NAMALWA (cell line): Measurements from ENCODE around the gene LPP.
A peak's percentile ranks its signal among the peaks of the same experiment; 100 is the strongest.

Source experiments
- DNase-seq: peaks from one replicate; pipeline ENCODE4 v3.0.0-alpha.2; 2015; ENCODE audit warnings: low spot score

LPP gene

DNA sequence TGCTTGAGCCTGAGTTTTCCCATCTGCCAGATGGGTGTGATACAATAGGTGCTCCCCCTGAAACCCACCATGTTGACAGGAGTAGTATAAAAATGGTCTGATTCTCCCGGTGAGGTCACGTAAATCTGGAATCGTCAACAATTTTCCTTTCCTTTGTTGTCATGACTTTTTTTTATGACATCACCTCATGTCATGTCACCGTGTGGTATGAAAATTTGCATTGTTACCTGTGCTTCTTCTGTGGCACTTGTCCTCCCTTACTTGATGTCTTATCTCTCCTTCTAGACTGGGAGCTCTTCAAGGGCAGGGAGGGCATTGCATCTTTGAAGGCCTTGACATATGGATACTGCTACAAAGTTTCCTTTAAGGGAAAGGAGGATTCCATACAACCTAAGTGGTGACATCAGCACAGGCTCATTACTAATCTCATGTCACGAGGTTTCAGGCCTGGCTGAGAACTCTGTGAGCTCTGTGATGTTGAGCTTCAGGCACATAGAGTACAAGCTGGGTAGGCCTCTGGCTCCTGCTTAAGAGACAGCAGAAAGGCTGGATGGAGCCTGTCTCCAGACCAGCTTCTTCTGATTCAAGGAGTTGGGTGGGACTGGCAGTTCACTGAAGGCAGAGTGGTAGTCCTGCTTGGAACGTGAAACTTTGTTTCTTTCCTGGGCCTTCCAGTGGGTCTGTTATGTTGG, 66.3 kb downstream of the LPP start:
- DNase-seq: no peak

- DNase-seq: no peak
These were observed 67.2 kb downstream of the LPP start for GRCh38 chr3:188220988-188221818.

- no peak for DNase-seq
These were observed 70.0 kb downstream of the LPP start for GRCh38 chr3:188223936-188224335.

- no peak for DNase-seq
These were observed 73.5 kb downstream of the LPP start for GRCh38 chr3:188227442-188227841.

DNA sequence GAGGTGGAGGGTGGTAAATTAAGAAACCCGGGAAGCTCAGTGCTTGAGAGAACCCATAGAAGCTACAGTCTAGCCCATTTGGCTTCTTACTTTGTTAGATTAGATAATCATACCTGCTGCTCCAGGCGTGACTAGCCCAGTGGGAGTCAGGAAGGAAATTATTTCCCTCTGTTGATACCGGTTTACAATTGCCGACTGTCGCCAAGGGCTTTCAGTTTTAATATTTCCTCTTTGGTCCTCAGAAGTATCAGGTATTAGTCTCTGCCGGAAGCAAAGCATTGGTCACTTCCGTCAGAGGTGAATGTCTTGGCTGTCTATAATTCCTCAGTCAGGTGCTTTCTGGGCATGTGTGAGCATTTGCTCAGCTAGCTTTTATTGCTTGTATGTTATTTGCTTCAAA, 75.2 kb downstream of the LPP start:
- DNase-seq: no peak

- no peak for DNase-seq
These were observed 75.8 kb downstream of the LPP start for GRCh38 chr3:188229726-188230125.

- no peak for DNase-seq
These were observed 77.0 kb downstream of the LPP start for GRCh38 chr3:188230962-188231361.

- DNase-seq: no peak
These were observed 77.5 kb downstream of the LPP start for GRCh38 chr3:188231456-188231855.

DNA sequence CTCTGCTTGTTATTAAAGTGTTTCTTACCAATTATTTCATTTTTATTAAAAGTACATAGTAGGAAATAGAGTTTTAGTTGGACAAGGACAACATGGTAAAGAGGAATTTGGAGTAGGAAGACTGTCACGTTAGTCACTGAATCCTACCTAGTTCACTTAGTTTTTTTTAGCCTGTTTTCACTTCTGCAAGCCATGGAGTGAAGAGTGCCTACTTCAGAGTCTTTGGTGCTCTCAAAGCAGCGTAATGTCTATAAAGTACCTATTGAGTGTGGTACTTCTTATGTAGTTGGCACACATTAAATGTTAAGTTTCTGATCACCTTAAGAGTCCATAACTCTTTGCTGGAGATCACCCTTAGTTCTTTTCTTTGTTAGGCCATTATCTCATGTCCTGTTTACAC, 78.7 kb downstream of the LPP start:
- no peak for DNase-seq

DNA sequence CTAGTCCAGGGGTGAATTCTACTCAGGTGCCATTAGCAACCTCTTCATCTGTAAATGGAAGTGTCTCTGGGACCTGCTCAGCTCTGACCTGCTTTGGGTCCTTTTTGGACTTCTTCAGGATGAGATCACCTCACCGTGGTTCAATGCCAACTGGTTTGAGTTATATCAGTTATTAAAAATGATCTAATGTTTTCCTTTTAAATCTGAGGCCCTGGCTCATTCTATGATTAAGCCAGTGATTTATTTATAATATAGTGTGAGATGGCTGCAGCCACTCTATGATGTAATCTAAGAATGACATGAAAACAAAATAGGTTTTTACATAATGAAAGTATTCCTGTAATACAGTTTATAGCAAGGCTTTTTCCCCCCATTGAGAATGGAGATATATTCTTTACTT, 79.4 kb downstream of the LPP start:
- DNase-seq: no peak

DNA sequence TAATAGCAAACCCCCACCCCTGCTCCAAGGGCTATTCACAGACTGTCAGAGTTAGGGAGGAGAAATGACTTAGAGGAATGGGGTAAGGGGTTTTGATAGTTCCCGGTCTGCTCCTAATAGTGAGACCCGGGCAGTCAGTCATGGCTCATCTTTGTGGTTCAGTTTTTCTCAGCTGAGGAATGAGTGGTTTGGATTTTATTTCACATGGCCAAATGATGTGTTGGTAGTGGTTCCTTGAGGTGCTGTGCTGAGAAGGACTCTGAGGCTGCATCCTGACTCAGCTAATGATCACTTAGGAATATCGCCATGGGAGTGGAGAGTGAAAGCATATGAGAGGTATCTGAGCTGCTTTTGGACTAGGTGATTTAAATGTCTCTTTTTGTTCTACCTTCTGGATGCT, 80.2 kb downstream of the LPP start:
- no peak for DNase-seq

DNA sequence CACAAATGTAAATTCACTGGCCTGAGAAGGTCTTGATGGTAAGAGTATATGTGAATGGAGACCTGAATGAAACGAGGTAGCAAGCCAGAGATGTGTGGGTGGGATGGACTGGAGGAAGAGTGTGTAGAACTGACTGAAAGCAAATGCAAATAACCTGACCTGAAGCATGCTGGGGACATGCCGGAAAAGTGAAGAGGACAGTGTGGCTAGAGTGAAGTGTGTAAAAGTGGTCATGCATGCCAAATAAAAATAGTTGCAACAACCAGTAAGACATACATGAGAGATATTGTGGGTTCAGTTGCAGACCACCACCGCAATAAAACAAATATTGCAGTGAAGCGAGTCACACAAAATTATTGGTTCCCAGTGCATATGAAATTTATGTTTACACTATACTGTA, 82.3 kb downstream of the LPP start:
- DNase-seq: peak; percentile 62

DNA sequence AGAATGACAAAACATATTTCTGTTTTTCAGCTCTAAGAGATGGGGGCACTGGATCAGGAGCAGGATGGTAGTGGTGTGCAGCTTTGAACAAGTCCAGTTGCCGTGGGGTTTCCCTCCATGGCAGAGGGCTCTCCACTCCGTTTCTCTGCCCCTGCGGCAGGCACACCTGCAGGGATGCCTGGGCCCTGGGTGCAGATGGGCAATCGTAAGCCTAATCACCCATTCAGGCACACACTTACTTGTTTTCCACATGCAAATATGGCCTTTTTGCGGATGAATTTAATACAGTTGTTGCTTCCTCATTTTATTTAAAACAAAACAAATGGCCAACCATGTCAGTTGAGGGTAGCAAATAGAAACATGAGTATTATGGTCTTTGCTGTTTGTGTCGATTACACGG, 85.1 kb downstream of the LPP start:
- peak; percentile 94 for DNase-seq

DNA sequence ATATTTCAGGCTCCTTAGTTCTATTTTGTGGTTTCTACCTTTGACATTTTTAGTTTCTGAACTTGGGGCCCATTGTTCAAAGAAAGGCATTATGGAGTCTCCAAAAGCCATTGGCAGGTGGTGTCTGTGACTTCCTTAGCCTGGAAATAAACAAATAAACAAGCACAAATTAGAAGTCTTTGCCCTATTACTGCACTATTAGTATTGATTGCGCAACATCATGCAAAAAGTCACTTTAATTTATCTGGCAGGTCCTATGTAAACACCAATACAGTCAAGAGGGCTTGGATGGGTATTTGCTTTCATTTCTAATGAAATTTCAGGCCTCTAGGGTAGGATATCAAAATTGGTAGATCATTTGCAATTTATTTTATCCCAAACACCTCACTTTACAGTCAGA, 85.6 kb downstream of the LPP start:
- DNase-seq: peak; percentile 65

- peak; percentile 68 for DNase-seq
These were observed 86.4 kb downstream of the LPP start for GRCh38 chr3:188240189-188240981.

DNA sequence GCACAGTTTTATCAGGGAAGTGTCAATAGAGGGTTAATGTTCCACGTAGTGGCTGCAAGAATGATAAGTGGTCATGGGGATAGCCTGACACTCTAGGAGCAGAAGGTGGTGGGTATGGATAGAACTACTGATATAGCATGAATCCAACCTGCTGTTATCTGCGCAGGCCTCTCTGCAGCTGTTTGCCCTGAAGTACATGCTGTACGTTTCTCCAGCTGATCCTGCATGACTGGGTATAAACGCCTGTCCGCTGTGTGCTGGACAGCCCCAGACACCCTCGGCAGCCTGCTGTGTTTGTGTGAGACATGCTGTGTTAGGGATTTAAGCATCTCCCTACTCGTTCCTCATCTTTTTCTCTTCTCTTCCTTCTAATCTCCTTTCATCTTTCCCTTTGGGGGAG, 87.1 kb downstream of the LPP start:
- peak; percentile 68 for DNase-seq

- DNase-seq: peak; percentile 50
These were observed 87.9 kb downstream of the LPP start for GRCh38 chr3:188241883-188242282.

- peak; percentile 90 for DNase-seq
These were observed 88.6 kb downstream of the LPP start for GRCh38 chr3:188242436-188243123.

- DNase-seq: peak; percentile 35
These were observed 89.3 kb downstream of the LPP start for GRCh38 chr3:188243124-188243795.

- DNase-seq: peak; percentile 53
These were observed 90.5 kb downstream of the LPP start for GRCh38 chr3:188244395-188244861.

DNA sequence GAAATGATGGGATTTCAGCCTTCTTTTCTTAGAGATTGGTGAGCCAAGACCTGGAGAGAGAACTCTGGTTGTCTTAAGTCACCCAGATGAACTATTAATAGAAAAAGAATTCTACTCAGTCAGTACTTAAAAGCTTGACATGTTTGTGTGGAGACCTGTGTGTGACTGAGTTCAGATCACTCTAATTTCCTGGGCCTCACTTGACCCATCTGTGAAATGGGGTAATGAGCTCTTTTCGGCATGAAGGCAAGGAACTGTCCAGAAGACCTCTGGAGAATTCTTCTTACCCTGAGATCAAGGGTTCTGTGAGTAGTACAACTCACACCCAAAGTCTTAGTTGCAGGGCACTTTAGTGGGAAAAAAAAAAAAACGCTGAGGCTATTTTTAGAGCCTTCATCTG, 92.9 kb downstream of the LPP start:
- no peak for DNase-seq
